Fibroblast of lung (primary cell): ENCODE results near the gene CNNM2. TPM values are rescaled to one million over a fixed set of nuclear protein-coding genes. Genes with fewer than 3 reads are reported as not detected.

Experiments
- DNase-seq, 2 donors: peaks; one replicate each; pipeline versions ENCODE4 v3.0.0 to v3.0.0-alpha.2; 2010; ENCODE audit warnings: low read depth in 2 of 2
- H2AFZ ChIP-seq: 2 replicates; pipeline ENCODE4 v1.5.1; 2012; ENCODE audit warnings: low read length, control low read depth, inconsistent platforms
- H3K27ac ChIP-seq: 2 replicates; pipeline ENCODE4 v1.5.1; 2011; ENCODE audit warnings: low read length, control low read depth; ENCODE audit not compliant: insufficient read depth
- H3K27me3 ChIP-seq: 2 replicates; pipeline ENCODE4 v1.5.1; 2011; ENCODE audit warnings: mild to moderate bottlenecking, low read length; ENCODE audit not compliant: control insufficient read depth, insufficient read depth
- H3K36me3 ChIP-seq: 2 replicates; pipeline ENCODE4 v1.5.1; 2011; ENCODE audit warnings: low read length; ENCODE audit not compliant: control insufficient read depth, insufficient read depth
- H3K4me1 ChIP-seq: 2 replicates; pipeline ENCODE4 v1.5.1; 2011; ENCODE audit warnings: low read length; ENCODE audit not compliant: control insufficient read depth, insufficient read depth; ENCODE audit errors: extremely low read depth
- H3K4me2 ChIP-seq: 2 replicates; pipeline ENCODE4 v1.5.1; 2011; ENCODE audit warnings: low read length, control low read depth; ENCODE audit not compliant: insufficient read depth; ENCODE audit errors: extremely low read depth
- H3K4me3 ChIP-seq, 4 experiments: fragments of 200-600 bp in 1 of 4; sonication (generic) in 1 of 4; replicated peaks in 1 of 4; 2 replicates each; pipeline ENCODE4 v1.5.1; 2011 to 2016; ENCODE audit warnings: low read length in 4 of 4, low read depth in 3 of 4, mild to moderate bottlenecking in 3 of 4, control low read depth in 2 of 4, inconsistent platforms in 1 of 4, mixed read lengths in 1 of 4; ENCODE audit not compliant: insufficient read depth in 1 of 4; ENCODE audit errors: control extremely low read depth in 1 of 4
- H3K79me2 ChIP-seq: 2 replicates; pipeline ENCODE4 v1.5.1; 2012; ENCODE audit warnings: mild to moderate bottlenecking, low read length, inconsistent platforms; ENCODE audit not compliant: control insufficient read depth, insufficient read depth
- H3K9ac ChIP-seq: 2 replicates; pipeline ENCODE4 v1.5.1; 2011; ENCODE audit warnings: mild to moderate bottlenecking, low read length, control low read depth; ENCODE audit not compliant: insufficient read depth
- H3K9me3 ChIP-seq: 2 replicates; pipeline ENCODE4 v1.5.1; 2012; ENCODE audit warnings: low read depth, low read length; ENCODE audit not compliant: control insufficient read depth, insufficient read depth
- H4K20me1 ChIP-seq: 2 replicates; pipeline ENCODE4 v1.5.1; 2011; ENCODE audit warnings: low read length; ENCODE audit not compliant: control insufficient read depth, insufficient read depth; ENCODE audit errors: extremely low read depth
- EZH2 ChIP-seq: IDR thresholded peaks from 2 replicates; pipeline ENCODE4 v1.5.1; 2012; ENCODE audit warnings: low read length, control low read depth, mild to moderate bottlenecking; ENCODE audit errors: missing control alignments
- polyA plus RNA-seq, 2 donors: library from polyadenylated mRNA; depleted of rRNA in 1 of 2; stranded (reverse) in 1 of 2; unstranded in 1 of 2; fragments of >200 nt; gene quantifications; 2 replicates each; pipeline ENCODE4 v1.2.1, GENCODE V29; 2011 to 2012; ENCODE audit warnings: missing spikeins in 1 of 2
- total RNA-seq: library from RNA; depleted of rRNA; stranded (reverse); fragments of >200 nt; gene quantifications from 2 replicates; pipeline ENCODE4 v1.2.1, GENCODE V29; 2014
- TF ChIP-seq, protein P1 (sequence below), 2 donors: IDR thresholded peaks in 1 of 2; conservative IDR thresholded peaks in 1 of 2; 1 replicate in 1 of 2; 2 replicates in 1 of 2; pipeline ENCODE4 v1.5.1; 2011 to 2012; ENCODE audit warnings: low read length in 2 of 2, control low read depth in 1 of 2, inconsistent platforms in 1 of 2, low read depth in 1 of 2, mild to moderate bottlenecking in 1 of 2

Gene CNNM2
- total and polyA plus RNA-seq, 2 donors (not counting 1 experiment from before 2014, with no cell fraction given): 3.4 to 6.1 TPM

DNA sequence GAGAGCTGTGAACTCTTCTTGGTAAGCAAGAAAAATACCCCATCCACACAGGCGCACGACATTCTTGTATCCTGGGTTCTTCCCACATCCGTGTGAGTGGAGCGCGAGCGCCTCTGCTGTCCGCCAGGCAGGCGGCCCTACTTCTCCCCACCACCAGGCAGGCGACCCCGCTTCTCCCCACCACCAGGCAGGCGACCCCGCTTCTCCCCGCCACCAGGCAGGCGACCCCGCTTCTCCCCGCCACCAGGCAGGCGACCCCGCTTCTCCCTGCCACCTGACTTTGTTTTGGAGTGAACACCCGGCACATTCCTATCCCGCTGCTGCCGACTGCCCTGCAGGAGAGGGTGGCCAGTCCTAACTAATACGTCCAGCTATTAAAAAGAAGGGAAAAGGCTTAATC, 154.2 kb downstream of the CNNM2 start:
- no peaks in the 10 kb centered on the region for H3K4me1 ChIP-seq
- H4K20me1 ChIP-seq: no peaks in the 10 kb centered on the region
- no peak overlapping the region for H3K4me2 ChIP-seq
- no peak overlapping the region for H3K27ac ChIP-seq
- H3K36me3 ChIP-seq: no peaks in the 10 kb centered on the region
- H2AFZ ChIP-seq: no peak overlapping the region
- H3K79me2 ChIP-seq: no peaks in the 10 kb centered on the region
- TF ChIP-seq, protein P1, sequence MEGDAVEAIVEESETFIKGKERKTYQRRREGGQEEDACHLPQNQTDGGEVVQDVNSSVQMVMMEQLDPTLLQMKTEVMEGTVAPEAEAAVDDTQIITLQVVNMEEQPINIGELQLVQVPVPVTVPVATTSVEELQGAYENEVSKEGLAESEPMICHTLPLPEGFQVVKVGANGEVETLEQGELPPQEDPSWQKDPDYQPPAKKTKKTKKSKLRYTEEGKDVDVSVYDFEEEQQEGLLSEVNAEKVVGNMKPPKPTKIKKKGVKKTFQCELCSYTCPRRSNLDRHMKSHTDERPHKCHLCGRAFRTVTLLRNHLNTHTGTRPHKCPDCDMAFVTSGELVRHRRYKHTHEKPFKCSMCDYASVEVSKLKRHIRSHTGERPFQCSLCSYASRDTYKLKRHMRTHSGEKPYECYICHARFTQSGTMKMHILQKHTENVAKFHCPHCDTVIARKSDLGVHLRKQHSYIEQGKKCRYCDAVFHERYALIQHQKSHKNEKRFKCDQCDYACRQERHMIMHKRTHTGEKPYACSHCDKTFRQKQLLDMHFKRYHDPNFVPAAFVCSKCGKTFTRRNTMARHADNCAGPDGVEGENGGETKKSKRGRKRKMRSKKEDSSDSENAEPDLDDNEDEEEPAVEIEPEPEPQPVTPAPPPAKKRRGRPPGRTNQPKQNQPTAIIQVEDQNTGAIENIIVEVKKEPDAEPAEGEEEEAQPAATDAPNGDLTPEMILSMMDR (conservative IDR thresholded peaks at IDR 0.05 in 1 of 2, IDR thresholded peaks at IDR 0.05 in 1 of 2; ENCODE audit: low read depth in 1 of 2, low read length in 2 of 2): no peak
- TF ChIP-seq EZH2: no peak
- DNase-seq: no peak
- no peaks in the 10 kb centered on the region for H3K27me3 ChIP-seq
- no peaks in the 10 kb centered on the region for H3K9me3 ChIP-seq
- no peak overlapping the region for H3K9ac ChIP-seq
- H3K4me3 ChIP-seq: no peak overlapping the region

GRCh38 chr10:103072891-103073290, 154.8 kb downstream of the CNNM2 start:
- Histone ChIP-seq H2AFZ (no peak overlapping the region), H3K36me3 (no peaks in the 10 kb centered on the region), H3K27me3 (no peaks in the 10 kb centered on the region), H3K79me2 (no peaks in the 10 kb centered on the region), H3K27ac (no peak overlapping the region), H3K4me3 (no peak overlapping the region), H4K20me1 (no peaks in the 10 kb centered on the region), H3K9ac (no peak overlapping the region), H3K4me1 (no peaks in the 10 kb centered on the region), H3K4me2 (no peak overlapping the region), H3K9me3 (no peaks in the 10 kb centered on the region)
- DNase-seq: no peak
- no peak for TF ChIP-seq EZH2
- TF ChIP-seq, protein P1 (conservative IDR thresholded peaks at IDR 0.05 in 1 of 2, IDR thresholded peaks at IDR 0.05 in 1 of 2; ENCODE audit: low read depth in 1 of 2, low read length in 2 of 2): no peak

DNA sequence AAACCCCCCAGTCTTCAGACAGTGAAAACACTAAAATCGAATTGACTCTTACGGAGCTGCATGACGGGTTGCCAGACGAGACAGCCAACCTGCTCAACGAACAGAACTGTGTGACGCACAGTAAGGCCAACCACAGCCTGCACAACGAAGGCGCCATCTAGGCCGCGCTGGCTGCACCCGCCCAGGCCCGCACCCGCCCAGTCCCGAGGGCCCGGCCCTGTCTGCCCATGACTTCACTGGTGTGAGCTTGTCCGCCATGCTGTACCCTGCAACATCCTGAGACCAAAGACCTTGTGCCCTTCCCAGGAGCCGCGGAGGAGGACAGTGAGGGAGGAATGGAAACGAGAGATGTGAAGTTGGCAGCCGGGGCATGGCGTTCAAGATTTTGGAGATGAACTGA, 158.9 kb downstream of the CNNM2 start:
- Histone ChIP-seq H2AFZ (no peak overlapping the region), H3K9me3 (no peaks in the 10 kb centered on the region), H3K4me3 (no peak overlapping the region), H3K79me2 (no peaks in the 10 kb centered on the region), H3K4me2 (no peak overlapping the region), H3K9ac (no peak overlapping the region), H3K27me3 (no peaks in the 10 kb centered on the region), H3K27ac (no peak overlapping the region), H3K4me1 (no peaks in the 10 kb centered on the region), H4K20me1 (no peaks in the 10 kb centered on the region), H3K36me3 (no peaks in the 10 kb centered on the region)
- no peak for TF ChIP-seq EZH2
- TF ChIP-seq, protein P1 (conservative IDR thresholded peaks at IDR 0.05 in 1 of 2, IDR thresholded peaks at IDR 0.05 in 1 of 2; ENCODE audit: low read depth in 1 of 2, low read length in 2 of 2): no peak
- no peak for DNase-seq
